Measurements from ENCODE around the gene DCST1.

The DCST1 gene

GRCh38 chr1:155018617-155019348 lies 14.8 kb upstream of the DCST1 start:
- Histone ChIP-seq H3K79me1 (ENCODE audit: low read length) (peaks cover 15% of the 10 kb centered on the region), H4K8ac (ENCODE audit: low read depth, low read length) (no peak overlapping the region), H2AK5ac (ENCODE audit: low read length) (no peak overlapping the region), H2BK120ac (ENCODE audit: insufficient read depth, low read length, poor library complexity) (no peak overlapping the region), H3K4me3 (ENCODE audit: low read depth, low read length) (no peak overlapping the region), H3K4me2 (ENCODE audit: low read length) (no peak overlapping the region), H3K27ac (ENCODE audit: low read depth, low read length) (no peak overlapping the region), H3K79me2 (ENCODE audit: control insufficient read depth, insufficient read depth, low read length, poor library complexity) (no peaks in the 10 kb centered on the region), H3K4ac (ENCODE audit: low read depth, low read length) (no peak overlapping the region), H4K12ac (ENCODE audit: low read depth, low read length) (no peak overlapping the region), H3K27me3 (ENCODE audit: insufficient read depth, low read length) (no peaks in the 10 kb centered on the region), H4K91ac (ENCODE audit: low read depth, low read length) (no peak overlapping the region), H3K14ac (ENCODE audit: low read length) (no peak overlapping the region), H2BK12ac (ENCODE audit: low read length) (no peak overlapping the region), H3K9ac (ENCODE audit: low read length) (no peak overlapping the region), H3K36me3 (ENCODE audit: control insufficient read depth in 1 of 2, insufficient read depth in 2 of 2, low read length in 2 of 2) (peaks cover 24 to 27% of the 10 kb centered on the region in 2 experiments), H3K4me1 (ENCODE audit: control insufficient read depth in 1 of 2, insufficient read depth in 2 of 2, low read length in 2 of 2) (peaks cover 25 to 32% of the 10 kb centered on the region in 2 experiments), H3K23ac (ENCODE audit: low read length) (no peak overlapping the region), H2BK5ac (ENCODE audit: low read depth, low read length, poor library complexity) (no peak overlapping the region), H3K18ac (ENCODE audit: low read length) (no peak overlapping the region), H3K9me3 (ENCODE audit: insufficient read depth, low read depth, low read length) (peaks cover 1% of the 10 kb centered on the region), H2AFZ (ENCODE audit: insufficient read depth, low read length, poor library complexity) (no peak overlapping the region)
- no CpG with 5 or more reads among the region's 8 CpGs for WGBS (ENCODE audit: extremely low coverage, insufficient coverage, insufficient read length)
- DNase-seq: peak in 1 of 2 donors; percentile 42

GRCh38 chr1:155019377-155020245 lies 14.0 kb upstream of the DCST1 start:
- H4K12ac ChIP-seq (ENCODE audit: low read depth, low read length): no peak overlapping the region
- no peaks in the 10 kb centered on the region for H3K79me2 ChIP-seq (ENCODE audit: control insufficient read depth, insufficient read depth, low read length, poor library complexity)
- no peak overlapping the region for H4K91ac ChIP-seq (ENCODE audit: low read depth, low read length)
- H3K4me2 ChIP-seq (ENCODE audit: low read length): no peak overlapping the region
- H4K8ac ChIP-seq (ENCODE audit: low read depth, low read length): no peak overlapping the region
- H3K18ac ChIP-seq (ENCODE audit: low read length): no peak overlapping the region
- peaks cover 25 to 32% of the 10 kb centered on the region in 2 experiments for H3K4me1 ChIP-seq (ENCODE audit: control insufficient read depth in 1 of 2, insufficient read depth in 2 of 2, low read length in 2 of 2)
- H3K27ac ChIP-seq (ENCODE audit: low read depth, low read length): no peak overlapping the region
- no peak overlapping the region for H3K23ac ChIP-seq (ENCODE audit: low read length)
- no peak overlapping the region for H3K14ac ChIP-seq (ENCODE audit: low read length)
- H3K79me1 ChIP-seq (ENCODE audit: low read length): peaks cover 15% of the 10 kb centered on the region
- no peaks in the 10 kb centered on the region for H3K27me3 ChIP-seq (ENCODE audit: insufficient read depth, low read length)
- H2BK5ac ChIP-seq (ENCODE audit: low read depth, low read length, poor library complexity): no peak overlapping the region
- no CpG with 5 or more reads among the region's 11 CpGs for whole genome bisulfite sequencing (ENCODE audit: extremely low coverage, insufficient coverage, insufficient read length)
- H2BK120ac ChIP-seq (ENCODE audit: insufficient read depth, low read length, poor library complexity): no peak overlapping the region
- H3K9ac ChIP-seq (ENCODE audit: low read length): no peak overlapping the region
- H3K4me3 ChIP-seq (ENCODE audit: low read depth, low read length): no peak overlapping the region
- no peak overlapping the region for H2AFZ ChIP-seq (ENCODE audit: insufficient read depth, low read length, poor library complexity)
- H3K9me3 ChIP-seq (ENCODE audit: insufficient read depth, low read depth, low read length): peaks cover 1% of the 10 kb centered on the region
- no peak overlapping the region for H3K4ac ChIP-seq (ENCODE audit: low read depth, low read length)
- H2AK5ac ChIP-seq (ENCODE audit: low read length): no peak overlapping the region
- peaks cover 20 to 21% of the 10 kb centered on the region in 2 experiments for H3K36me3 ChIP-seq (ENCODE audit: control insufficient read depth in 1 of 2, insufficient read depth in 2 of 2, low read length in 2 of 2)
- H2BK12ac ChIP-seq (ENCODE audit: low read length): no peak overlapping the region
- no peak for DNase-seq

- Histone ChIP-seq H3K4me3 (ENCODE audit: low read depth, low read length) (no peak overlapping the region), H3K4me1 (ENCODE audit: control insufficient read depth in 1 of 2, insufficient read depth in 2 of 2, low read length in 2 of 2) (peaks cover 29 to 34% of the 10 kb centered on the region in 2 experiments), H3K4ac (ENCODE audit: low read depth, low read length) (no peak overlapping the region), H3K27ac (ENCODE audit: low read depth, low read length) (no peak overlapping the region), H2AK5ac (ENCODE audit: low read length) (peak overlapping the region; percentile 55), H3K4me2 (ENCODE audit: low read length) (no peak overlapping the region), H3K79me2 (ENCODE audit: control insufficient read depth, insufficient read depth, low read length, poor library complexity) (no peaks in the 10 kb centered on the region), H2BK5ac (ENCODE audit: low read depth, low read length, poor library complexity) (no peak overlapping the region), H4K12ac (ENCODE audit: low read depth, low read length) (peak overlapping the region; percentile 27), H3K27me3 (ENCODE audit: insufficient read depth, low read length) (no peaks in the 10 kb centered on the region), H3K18ac (ENCODE audit: low read length) (peak overlapping the region; percentile 26), H3K79me1 (ENCODE audit: low read length) (peaks cover 11% of the 10 kb centered on the region), H3K9ac (ENCODE audit: low read length) (no peak overlapping the region), H3K14ac (ENCODE audit: low read length) (no peak overlapping the region), H4K91ac (ENCODE audit: low read depth, low read length) (no peak overlapping the region), H2BK120ac (ENCODE audit: insufficient read depth, low read length, poor library complexity) (no peak overlapping the region), H2BK12ac (ENCODE audit: low read length) (no peak overlapping the region), H4K8ac (ENCODE audit: low read depth, low read length) (peak overlapping the region; percentile 7), H3K36me3 (ENCODE audit: control insufficient read depth in 1 of 2, insufficient read depth in 2 of 2, low read length in 2 of 2) (no peaks in the 10 kb centered on the region), H3K9me3 (ENCODE audit: insufficient read depth, low read depth, low read length) (no peaks in the 10 kb centered on the region), H2AFZ (ENCODE audit: insufficient read depth, low read length, poor library complexity) (no peak overlapping the region), H3K23ac (ENCODE audit: low read length) (no peak overlapping the region)
- no CpG with 5 or more reads among the region's 8 CpGs for WGBS (ENCODE audit: extremely low coverage, insufficient coverage, insufficient read length)
- DNase-seq: peak; percentile 26 to 50
These were observed 11.3 kb upstream of the DCST1 start for GRCh38 chr1:155022136-155022926.

GRCh38 chr1:155022927-155023236 lies 10.7 kb upstream of the DCST1 start:
- Histone ChIP-seq H3K4me1 (ENCODE audit: control insufficient read depth in 1 of 2, insufficient read depth in 2 of 2, low read length in 2 of 2) (peaks cover 25 to 31% of the 10 kb centered on the region in 2 experiments), H3K18ac (ENCODE audit: low read length) (peak overlapping the region; percentile 26), H4K12ac (ENCODE audit: low read depth, low read length) (peak overlapping the region; percentile 27), H3K14ac (ENCODE audit: low read length) (no peak overlapping the region), H2AFZ (ENCODE audit: insufficient read depth, low read length, poor library complexity) (no peak overlapping the region), H3K9ac (ENCODE audit: low read length) (no peak overlapping the region), H3K36me3 (ENCODE audit: control insufficient read depth in 1 of 2, insufficient read depth in 2 of 2, low read length in 2 of 2) (no peaks in the 10 kb centered on the region), H3K79me1 (ENCODE audit: low read length) (peaks cover 7% of the 10 kb centered on the region), H2BK5ac (ENCODE audit: low read depth, low read length, poor library complexity) (no peak overlapping the region), H3K9me3 (ENCODE audit: insufficient read depth, low read depth, low read length) (no peaks in the 10 kb centered on the region), H3K23ac (ENCODE audit: low read length) (no peak overlapping the region), H3K4me2 (ENCODE audit: low read length) (no peak overlapping the region), H4K8ac (ENCODE audit: low read depth, low read length) (peak overlapping the region; percentile 7), H2BK120ac (ENCODE audit: insufficient read depth, low read length, poor library complexity) (no peak overlapping the region), H3K4ac (ENCODE audit: low read depth, low read length) (no peak overlapping the region), H3K79me2 (ENCODE audit: control insufficient read depth, insufficient read depth, low read length, poor library complexity) (no peaks in the 10 kb centered on the region), H3K27me3 (ENCODE audit: insufficient read depth, low read length) (no peaks in the 10 kb centered on the region), H4K91ac (ENCODE audit: low read depth, low read length) (no peak overlapping the region), H2AK5ac (ENCODE audit: low read length) (peak overlapping the region; percentile 55), H3K27ac (ENCODE audit: low read depth, low read length) (no peak overlapping the region), H3K4me3 (ENCODE audit: low read depth, low read length) (no peak overlapping the region), H2BK12ac (ENCODE audit: low read length) (no peak overlapping the region)
- peak in 1 of 2 donors; percentile 24 for DNase-seq
- no CpG with 5 or more reads among the region's 4 CpGs for WGBS (ENCODE audit: extremely low coverage, insufficient coverage, insufficient read length)
